Activated CD4-positive, CD25-positive, alpha-beta regulatory T cell treated with anti-CD3 and anti-CD28 coated beads, Interleukin-2, amount 50 U/mL, for 72 hours (primary cell): ENCODE results near the gene ISL1.

Experiments used
- DNase-seq: peaks from one replicate; pipeline ENCODE4 v3.0.0; 2021

Gene ISL1

DNA sequence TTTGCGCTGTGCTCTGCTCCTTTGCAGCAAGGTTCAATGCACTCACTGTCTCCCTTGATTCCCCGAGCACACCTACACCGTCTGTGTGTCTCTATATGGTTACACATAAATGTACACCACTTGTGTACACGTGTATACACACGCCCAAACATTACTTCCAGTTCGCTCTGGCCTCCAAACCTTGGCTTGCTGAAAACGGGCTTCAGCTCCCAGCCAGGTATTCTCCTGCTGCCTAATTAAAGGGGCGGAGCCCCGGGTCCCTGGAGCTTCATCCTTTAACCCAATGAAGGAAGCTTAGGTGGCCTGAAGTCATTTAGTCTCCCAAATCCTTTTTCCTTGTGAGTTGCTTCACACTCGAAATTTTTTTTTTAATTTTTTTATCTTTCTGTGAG is 4.6 kb downstream of the ISL1 start:
- no peak for DNase-seq

DNA sequence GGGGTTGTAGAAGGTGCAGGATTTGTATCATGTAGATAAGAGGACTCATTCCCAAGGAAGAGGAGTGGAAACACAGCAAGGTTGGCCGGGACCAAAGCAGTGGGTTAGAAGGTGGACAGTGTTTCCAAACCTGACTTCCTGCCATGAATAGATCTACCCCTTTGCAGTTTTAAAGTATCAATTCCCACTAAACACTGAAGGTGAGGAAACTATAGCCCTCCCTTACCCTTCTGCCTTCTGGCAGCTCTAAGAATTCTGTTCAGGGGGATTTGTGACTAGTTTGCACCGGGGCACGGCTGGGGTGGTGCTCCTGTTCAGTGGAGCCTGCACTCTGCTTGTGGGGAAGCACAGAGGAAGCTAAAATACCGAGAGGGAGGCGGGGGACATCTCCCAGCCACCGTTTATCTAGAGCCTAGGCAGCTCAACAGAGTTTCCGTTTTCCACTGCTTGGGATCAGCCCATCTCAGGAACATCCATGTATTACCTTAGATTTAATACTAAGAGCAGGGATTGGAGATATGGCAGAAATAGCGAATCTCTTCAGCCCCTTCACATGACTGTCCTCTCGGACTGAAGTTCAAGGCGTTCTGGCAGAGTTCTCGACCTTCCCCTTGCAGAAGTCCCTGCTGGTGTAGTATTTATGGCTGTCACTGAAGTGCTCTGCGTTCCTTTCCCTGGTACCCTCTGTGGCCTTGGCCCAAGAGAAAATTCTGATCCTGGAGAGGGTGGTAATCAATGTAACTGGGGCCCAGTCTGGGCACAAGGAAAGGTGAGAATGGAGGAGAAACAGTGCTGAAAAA is 5.4 kb downstream of the ISL1 start:
- no peak for DNase-seq

DNA sequence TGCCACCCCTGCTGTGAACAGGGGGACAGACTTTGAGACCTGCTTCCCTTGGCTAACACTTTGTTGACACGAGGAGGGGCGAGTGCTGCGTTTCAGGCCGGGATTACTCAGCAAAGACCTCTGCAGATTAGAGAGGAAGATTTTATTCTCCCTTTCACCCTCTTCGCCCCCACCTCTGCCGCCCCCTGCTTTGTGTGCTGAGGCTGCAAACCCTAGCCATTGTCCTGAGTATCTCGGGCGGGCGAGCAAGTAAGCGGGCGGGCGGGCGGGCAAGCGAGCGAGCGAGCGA is 6.0 kb downstream of the ISL1 start:
- no peak for DNase-seq

DNA sequence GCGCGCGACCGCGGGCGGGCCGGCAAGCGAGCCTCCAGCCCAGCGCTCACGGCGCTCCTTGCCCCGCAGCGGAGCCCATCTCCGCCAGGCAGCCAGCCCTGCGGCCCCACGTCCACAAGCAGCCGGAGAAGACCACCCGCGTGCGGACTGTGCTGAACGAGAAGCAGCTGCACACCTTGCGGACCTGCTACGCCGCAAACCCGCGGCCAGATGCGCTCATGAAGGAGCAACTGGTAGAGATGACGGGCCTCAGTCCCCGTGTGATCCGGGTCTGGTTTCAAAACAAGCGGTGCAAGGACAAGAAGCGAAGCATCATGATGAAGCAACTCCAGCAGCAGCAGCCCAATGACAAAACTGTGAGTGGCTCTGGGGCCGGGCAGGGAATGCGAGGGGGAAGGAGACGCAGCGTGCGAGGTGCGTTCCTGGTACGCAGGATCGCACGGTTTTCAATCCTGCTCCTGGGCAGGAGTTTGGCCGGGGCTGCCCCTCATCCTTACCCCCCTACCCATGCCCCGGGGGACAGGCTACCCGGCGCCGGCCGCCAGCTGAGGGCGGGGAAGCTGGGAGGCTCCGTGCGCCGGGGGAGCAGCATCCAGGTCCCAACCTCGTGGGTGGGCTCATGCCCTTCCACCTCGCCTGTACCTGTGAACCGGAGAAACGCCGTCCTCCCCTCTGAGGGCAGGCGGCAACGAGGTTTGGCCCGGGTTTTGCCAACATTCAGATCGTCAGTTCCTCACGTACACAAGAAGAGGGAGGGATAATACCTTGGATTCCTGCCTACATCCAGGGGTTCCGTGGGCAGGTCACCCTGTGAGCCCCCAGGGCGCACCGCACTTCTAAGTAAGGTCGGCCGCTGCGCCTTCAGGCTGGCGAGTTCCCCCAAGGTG is 6.6 kb downstream of the ISL1 start:
- no peak for DNase-seq

DNA sequence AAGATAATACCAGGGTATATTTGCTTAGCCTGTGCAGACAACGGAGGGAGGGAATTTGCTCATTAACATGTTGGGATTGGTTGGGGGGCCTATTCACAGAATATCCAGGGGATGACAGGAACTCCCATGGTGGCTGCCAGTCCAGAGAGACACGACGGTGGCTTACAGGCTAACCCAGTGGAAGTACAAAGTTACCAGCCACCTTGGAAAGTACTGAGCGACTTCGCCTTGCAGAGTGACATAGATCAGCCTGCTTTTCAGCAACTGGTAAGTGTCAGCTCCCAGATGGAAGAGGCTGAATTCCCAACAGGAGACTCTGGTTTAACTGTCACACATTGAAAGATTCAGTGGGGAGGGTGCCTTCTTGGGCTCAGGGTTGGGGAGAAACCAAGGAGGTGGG is 7.9 kb downstream of the ISL1 start:
- no peak for DNase-seq

DNA sequence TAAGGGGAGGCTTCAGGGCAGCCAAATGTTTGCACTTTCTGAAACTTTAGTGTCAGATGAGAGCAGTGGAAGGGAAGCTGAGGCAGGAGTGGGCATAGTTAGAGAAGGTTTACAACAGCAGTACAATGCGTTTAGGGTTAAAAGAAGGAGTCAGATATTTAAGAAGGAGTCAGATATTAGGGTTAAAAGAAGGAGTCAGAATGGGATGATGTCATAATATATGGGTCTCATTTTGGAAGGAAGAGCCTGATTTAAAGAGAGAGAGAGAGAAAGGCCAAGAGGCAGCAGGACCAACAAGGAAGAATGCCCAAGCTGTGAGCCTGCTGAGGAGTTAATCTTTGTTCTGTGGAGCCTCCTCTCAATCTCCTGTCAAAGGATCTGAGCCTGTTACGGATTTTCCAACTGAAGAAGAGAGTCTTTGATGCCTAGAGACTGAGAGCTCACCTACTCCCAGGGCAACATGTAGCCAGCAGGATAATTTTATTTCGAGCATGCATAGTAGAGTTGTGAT is 9.5 kb downstream of the ISL1 start:
- no peak for DNase-seq

DNA sequence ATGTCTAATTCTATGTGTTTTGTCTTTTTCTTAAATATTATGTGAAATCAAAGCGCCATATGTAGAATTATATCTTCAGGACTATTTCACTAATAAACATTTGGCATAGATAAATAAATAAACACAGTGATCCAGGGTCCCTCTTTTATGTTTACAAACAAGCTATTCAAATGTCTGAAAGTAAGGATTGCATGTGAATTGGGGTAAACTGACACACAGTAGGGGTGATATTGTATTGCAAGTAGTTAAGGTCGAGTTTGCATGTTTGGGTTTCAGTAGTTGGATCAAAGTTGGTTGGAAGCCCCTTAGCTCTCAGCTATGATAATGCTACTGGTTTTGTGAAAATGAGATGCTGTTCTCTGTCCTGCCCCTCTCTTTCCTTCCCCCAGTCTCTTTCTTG is 11.4 kb downstream of the ISL1 start:
- no peak for DNase-seq

DNA sequence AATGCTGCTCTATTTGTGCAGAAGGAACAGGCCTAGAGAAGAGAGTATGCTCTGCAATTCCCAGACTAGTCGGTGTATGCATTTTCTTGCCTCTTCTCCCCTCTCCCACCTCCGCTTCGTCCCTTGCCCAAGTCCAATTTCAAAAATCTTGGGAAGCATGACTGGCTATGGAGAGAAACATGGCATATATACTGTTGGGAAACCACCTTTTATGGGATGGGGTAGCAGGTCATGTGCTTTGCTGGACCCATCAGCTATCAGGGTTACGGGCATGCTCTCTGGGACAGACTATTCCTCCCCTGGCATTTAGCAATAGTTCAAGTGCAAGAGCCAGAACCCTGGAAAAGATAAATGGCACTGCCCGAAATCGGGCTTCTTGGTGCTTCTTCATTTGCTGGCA is 12.0 kb downstream of the ISL1 start:
- DNase-seq: no peak

DNA sequence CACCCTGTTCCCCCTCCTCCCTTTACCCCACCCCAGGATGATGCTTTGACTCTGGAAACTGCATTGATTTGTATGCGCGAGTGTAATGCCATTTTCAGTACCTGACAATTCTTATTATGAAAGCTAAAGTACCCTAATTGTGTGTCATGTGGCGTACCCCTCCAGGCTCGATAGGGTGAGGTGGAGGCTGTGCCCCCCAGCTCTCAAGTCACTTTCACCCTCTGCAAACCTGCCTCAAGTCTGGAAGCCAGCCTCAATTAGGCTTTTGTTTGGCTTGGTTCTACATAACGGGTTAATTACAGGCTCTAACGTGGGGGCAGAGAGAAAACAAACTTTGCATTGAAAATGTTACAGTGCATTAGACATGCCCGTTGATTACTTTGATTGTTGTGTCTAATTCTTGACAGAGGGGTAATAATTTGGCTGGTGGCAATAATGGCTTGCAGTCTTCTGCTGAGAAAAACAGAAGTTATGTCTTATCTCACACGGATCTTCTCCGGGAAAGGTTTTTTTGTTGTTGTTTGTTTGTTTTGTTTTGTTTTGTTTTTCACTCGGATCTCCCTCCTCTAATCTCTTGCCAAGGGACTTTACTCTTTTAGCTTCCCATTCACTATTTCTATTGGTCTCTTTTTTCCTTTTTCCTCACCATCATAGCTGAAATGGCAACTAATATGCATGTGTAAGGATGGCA is 12.6 kb downstream of the ISL1 start:
- DNase-seq: no peak

DNA sequence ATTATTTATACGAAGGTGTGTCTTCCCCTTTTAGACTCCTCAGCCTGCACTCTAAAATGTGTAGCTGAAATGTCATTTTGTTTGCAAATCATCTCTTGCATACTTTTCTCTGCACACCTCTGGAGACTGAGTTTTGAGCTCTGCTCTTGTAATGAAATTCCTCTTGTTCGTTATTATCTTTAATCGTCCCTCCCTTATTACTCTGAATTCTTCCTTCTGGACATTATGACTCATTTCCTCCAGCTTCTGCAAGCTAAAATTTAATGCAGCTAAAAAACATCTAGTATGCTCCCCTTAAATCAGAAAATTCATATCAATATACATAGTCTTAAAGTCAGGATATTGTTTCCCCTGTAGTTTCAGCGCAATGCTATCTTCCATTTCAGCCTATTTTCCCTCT is 13.5 kb downstream of the ISL1 start:
- DNase-seq: no peak

DNA sequence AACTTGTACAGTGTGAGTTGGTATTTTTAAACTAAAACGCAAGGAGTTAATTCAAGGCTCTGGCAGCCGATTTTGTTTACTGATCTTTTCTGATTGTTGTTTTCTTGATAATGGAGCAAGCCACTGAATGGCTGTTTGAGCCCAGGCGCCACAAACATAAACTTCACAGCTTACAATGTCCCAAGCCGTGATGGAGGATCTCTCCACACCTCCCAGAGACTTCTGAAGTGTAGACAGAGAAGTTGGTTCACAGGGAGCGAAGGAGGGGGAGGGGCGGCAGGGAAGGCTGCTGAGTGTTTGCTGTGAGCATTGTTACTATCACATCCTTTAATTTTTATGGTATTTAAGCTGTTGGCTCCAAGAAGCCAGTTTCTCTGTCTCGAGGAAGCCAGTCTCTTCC is 14.7 kb downstream of the ISL1 start:
- DNase-seq: no peak

DNA sequence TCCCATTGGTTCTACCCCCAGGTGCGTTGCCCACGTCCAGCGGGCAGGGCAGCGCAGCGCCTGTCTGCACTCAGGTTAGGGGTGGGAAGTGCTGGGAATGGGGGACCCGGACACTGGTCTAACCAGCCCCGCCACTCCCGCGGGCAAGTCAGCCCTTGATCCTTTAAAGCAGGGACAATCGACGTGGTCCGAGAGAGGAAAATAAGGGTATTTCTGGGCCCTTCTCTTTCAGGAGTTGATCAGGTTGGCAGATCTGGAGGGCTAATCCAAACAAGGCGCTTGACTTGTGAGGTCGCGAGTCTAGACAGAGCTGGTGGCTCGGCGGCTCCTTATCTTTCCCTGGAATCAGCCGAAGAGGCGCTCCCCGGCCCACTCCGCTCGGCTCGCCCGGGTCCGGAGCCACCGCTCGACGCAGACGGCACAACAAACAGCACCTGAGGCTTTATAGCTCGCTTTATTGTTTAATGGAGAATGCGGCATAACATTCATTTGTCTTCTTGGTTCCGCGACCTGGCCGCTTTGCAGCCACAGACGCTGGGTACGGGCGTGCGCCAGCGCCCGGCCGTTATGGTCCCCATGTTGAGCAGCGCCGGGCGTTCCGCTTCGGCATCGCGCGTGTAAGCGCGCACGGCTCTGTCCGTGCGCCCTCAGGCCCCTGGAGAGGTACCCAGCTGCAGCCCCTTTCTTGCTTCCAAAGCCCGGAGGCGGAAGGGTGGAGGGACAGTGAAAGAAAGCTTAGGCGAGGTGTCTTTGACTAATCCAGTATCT is 15.8 kb downstream of the ISL1 start:
- no peak for DNase-seq

DNA sequence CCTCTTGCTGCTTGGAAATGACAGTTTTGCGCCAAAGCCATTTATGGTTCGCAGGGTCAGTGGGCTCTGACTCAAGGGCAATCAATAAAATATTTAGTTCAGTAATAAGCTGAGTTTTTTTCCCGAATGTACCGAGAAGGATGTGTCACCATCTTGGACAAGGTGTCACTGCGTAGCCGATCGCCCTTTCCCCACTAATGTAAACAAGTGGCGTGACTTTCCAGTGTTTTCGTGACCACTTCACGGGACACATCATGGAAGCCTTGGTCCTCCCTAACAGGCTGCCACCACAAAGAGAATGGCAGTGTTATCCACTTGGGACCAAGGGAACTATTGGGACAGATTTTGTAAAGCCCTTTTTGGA is 16.4 kb downstream of the ISL1 start:
- no peak for DNase-seq

DNA sequence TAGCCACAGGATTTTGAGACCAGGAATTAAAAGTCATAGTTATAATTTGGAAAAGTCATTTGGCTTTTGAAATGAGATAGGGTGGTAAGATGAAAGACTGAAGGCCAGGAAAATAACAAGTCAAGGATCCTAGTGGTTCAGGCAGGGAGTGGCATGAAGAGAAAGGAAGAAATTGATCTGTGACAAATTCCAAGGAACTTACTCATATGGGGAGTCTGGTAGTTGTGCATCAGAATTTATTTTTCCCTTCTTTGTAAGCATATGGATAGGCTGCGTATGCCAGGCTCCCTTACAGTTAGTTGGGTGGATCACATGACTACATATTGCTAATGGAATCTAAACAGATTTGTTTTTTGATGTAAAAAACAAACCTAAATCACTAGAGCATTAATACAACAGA is 21.0 kb downstream of the ISL1 start:
- DNase-seq: no peak

DNA sequence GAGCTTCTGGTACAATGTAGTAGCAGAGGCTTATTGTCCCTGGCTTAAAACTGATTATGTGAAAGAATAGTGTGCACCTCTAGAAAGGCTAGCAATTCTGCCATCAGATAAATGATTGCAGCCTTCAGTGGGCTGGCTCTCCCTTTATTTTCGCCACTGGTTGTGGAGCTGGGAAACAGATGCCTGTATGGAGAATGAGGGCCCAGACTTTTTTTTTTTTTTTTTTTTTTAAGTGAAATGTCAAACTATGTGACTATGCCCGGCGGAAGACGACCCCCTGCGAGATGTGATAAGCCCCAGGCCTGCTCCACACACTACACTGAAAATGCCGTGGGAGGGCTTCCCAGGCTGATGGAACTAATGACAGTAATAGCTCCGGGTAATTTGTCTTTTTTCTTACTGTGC is 28.7 kb downstream of the ISL1 start:
- DNase-seq: no peak

DNA sequence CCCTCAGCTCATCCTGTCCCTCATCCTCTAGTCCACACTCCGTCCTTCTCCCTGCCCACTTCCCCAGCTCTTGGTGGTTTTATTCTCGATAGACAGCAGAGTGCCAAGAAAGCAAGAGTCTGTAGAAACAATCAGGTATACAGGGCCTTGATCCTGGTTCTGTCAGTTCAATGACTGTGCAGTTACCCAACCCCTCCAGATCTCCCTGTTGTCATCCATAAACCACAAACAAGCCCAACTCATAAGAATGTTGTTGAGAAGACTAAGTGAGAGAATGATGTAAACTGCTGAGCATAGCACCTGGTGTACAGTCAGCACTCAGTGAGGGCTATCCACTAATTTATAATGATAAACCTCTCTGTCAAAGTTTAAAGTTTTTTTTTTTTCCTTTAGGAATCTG is 31.3 kb downstream of the ISL1 start:
- DNase-seq: no peak

DNA sequence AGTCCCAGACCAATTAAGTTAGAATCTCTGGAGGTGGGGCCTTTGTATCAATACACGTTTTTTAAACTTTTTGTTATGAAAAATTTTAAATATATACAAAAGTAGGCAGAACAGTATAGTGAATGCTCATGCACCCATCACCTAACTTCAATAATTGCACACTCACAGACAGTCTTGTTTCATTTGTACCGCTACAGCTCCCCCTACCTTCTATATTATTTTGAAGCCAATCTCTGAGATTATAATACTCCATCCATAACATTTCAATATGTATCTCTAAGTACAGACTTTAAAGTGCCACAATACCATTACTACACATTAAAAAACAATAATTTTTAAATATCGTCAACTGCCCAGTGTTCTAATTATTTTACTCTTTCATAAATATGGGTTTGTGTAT is 32.9 kb downstream of the ISL1 start:
- DNase-seq: no peak

DNA sequence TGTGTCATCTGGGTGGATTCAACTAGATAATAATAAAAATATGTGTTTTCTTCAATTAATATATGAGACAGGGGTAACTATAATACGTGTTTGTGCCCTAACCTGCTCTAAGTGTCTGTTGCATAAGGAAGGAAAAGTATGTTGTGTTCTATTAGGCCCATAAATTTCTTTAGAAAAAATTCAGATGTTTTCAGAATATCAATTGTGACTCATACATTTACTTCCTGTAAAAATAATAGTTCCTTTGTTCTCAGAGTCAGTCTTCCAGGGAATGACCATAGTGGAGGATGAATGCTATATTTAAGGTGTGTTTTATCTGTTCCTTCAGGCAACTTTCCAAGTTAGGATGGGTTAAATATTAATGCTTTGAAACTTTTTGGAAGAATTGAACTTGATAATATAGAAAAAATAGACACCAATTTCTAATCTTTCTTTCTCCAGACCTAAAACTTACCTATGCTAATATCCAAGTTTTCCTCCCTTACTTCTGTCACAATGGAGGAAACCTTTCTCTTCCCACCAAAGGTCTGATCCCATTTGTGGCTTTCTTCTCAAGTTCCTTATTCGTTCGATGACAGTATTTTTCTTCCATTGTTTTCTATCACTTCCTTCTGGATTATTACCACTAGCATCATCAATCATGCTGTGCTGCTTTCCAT is 49.9 kb downstream of the ISL1 start:
- DNase-seq: no peak

DNA sequence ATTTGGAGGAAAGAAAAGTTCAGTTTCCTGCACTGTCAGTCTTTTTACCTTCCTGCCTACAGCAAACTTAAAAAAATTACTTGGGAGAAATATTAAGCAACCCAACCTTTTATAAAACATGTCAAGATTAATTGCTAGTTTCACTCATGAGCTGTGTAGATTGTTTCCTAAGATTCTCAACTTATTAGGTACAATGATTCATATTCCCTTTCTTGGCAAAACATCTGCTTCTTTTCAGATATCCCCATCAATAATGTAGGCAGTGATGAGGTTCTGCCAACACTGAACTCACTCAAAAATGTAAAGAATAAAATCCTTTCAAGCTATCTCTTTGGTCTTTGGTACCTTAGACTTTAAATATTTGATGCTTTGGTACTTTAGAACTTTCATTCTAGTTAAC is 56.0 kb downstream of the ISL1 start:
- no peak for DNase-seq
